Thoracic aorta (tissue), 2 donors: Measurements from ENCODE around the gene TGM4. TPM values are rescaled to one million over a fixed set of nuclear protein-coding genes. Genes with fewer than 3 reads are reported as not detected.

Source experiments
- ATAC-seq: fragments of 150-250 bp; one replicate; pipeline ENCODE4 v1.8.0; 2017; ENCODE audit warnings: low read depth; ENCODE audit not compliant: insufficient number of reproducible peaks, low FRiP score
- DNase-seq: peaks from one replicate; pipeline ENCODE4 v3.0.0-alpha.2; 2020; ENCODE audit warnings: low spot score
- H3K27ac ChIP-seq, 2 donors: fragments of 200-600 bp; sonication (generic); 1 replicate in 1 of 2; 2 replicates in 1 of 2; pipeline ENCODE4 v1.5.1; 2016; ENCODE audit warnings: mild to moderate bottlenecking in 2 of 2, moderate library complexity in 2 of 2
- H3K27me3 ChIP-seq: fragments of 200-600 bp; sonication (generic); replicated peaks from 2 replicates; pipeline ENCODE4 v1.6.0; 2016; ENCODE audit warnings: mild to moderate bottlenecking; ENCODE audit not compliant: insufficient read depth
- H3K36me3 ChIP-seq: fragments of 200-600 bp; sonication (generic); one replicate; pipeline ENCODE4 v1.5.1; 2016
- H3K4me1 ChIP-seq, 2 donors: fragments of 200-600 bp; sonication (generic); 1 replicate in 1 of 2; 2 replicates in 1 of 2; pipeline versions ENCODE4 v1.5.1 to v1.6.0; 2016; ENCODE audit warnings: low read depth in 2 of 2, mild to moderate bottlenecking in 1 of 2; ENCODE audit not compliant: control insufficient read depth in 1 of 2
- H3K4me3 ChIP-seq: fragments of 200-600 bp; sonication (generic); 2 replicates; pipeline ENCODE4 v1.5.1; 2016; ENCODE audit warnings: mild to moderate bottlenecking
- H3K9me3 ChIP-seq: fragments of 200-600 bp; sonication (generic); 2 replicates; pipeline ENCODE4 v1.5.1; 2016
- CTCF ChIP-seq: fragments of 200-600 bp; sonication (generic); IDR thresholded peaks from one replicate; pipeline ENCODE4 v1.5.1; 2019; ENCODE audit warnings: antibody characterized with exemption
- total RNA-seq, 2 donors: library from RNA; depleted of rRNA; stranded (reverse); fragments of >200 nt; gene quantifications; one replicate each; pipeline versions ENCODE4 v1.1.0 to v1.2.3, GENCODE V29; 2016

The TGM4 gene
- total RNA-seq, 2 donors from 2014 or later = not detected

GRCh38 chr3:44887101-44887500 is 12.7 kb downstream of the TGM4 start:
- H3K36me3 ChIP-seq = no peaks in the 10 kb centered on the region
- DNase-seq (no peak), ATAC-seq (no peak)
- H3K4me1 ChIP-seq = peaks cover 17 to 20% of the 10 kb centered on the region in 2 donors
- no peak overlapping the region for H3K4me3 ChIP-seq
- no peak overlapping the region for H3K27ac ChIP-seq
- no peaks in the 10 kb centered on the region for H3K9me3 ChIP-seq
- no peak for TF ChIP-seq CTCF
- no peaks in the 10 kb centered on the region for H3K27me3 ChIP-seq

DNA sequence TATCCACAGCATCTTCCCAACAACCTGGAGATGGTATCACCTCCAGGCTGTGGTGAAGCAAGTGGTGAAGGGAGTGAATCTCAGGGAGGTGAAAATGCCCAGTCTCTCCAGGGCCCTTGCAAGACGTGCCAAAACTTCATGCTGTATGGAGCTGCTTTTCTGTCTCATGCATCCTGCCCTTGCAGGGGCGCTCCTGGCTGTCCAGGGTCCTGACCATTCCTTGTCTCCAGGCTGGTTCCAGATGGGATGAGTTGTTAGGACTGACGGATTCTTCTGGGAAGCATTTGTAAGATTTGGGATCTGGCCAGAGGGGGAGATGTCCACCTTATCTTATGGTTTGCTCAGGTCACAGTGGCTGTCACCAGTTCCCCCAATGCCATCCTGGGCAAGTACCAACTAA is 15.8 kb downstream of the TGM4 start:
- no peak for TF ChIP-seq CTCF
- H3K4me1 ChIP-seq = peaks cover 2 to 10% of the 10 kb centered on the region in 2 donors
- no peak overlapping the region for H3K4me3 ChIP-seq
- ATAC-seq (no peak), DNase-seq (no peak)
- H3K9me3 ChIP-seq = no peaks in the 10 kb centered on the region
- H3K36me3 ChIP-seq = no peaks in the 10 kb centered on the region
- H3K27ac ChIP-seq = no peak overlapping the region
- H3K27me3 ChIP-seq = no peaks in the 10 kb centered on the region

DNA sequence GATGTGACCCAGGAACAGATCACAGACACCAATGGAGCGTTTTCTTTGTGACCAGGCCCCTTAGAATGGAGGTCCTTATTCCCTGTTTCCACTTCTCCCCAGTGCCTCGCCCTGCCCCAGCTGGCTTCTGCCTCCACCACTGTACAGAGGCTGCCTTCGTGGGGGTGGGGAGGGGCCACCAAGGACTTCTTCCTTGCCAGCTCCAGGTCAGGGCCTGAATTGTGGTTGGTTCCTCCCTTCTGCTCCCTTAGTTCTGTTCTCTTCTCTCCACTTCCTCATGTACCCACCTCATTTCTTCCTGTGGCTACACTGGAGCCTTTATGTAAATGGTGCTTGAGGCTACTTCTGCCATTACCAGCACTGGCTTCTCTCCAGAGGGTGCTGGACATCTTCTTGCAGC is 16.4 kb downstream of the TGM4 start:
- no peak overlapping the region for H3K27ac ChIP-seq
- H3K36me3 ChIP-seq = no peaks in the 10 kb centered on the region
- no peaks in the 10 kb centered on the region for H3K27me3 ChIP-seq
- peaks cover 0 to 4% of the 10 kb centered on the region in 2 donors for H3K4me1 ChIP-seq
- DNase-seq (no peak), ATAC-seq (no peak)
- TF ChIP-seq CTCF = no peak
- H3K9me3 ChIP-seq = no peaks in the 10 kb centered on the region
- H3K4me3 ChIP-seq = no peak overlapping the region

DNA sequence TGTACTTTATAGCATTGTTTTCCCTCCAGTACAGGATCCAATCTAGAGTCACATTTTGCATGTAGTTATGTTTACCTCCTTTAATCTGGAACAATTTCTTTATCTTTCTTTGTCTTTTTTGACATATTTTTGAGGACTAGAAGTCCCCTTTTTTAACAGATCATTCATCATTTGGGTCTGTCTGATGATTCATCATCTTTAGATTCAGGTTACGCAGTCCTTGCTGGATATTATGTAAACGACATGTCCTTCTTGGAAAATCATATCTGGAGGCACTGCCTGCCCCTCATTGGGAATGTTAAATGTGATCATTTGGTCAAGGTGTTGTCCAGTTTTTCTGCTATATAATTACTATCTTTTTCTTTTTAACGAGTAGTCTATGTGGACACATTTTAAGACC is 18.3 kb downstream of the TGM4 start:
- H3K9me3 ChIP-seq = no peaks in the 10 kb centered on the region
- no peak overlapping the region for H3K4me3 ChIP-seq
- H3K36me3 ChIP-seq = no peaks in the 10 kb centered on the region
- H3K4me1 ChIP-seq = no peaks in the 10 kb centered on the region
- TF ChIP-seq CTCF = no peak
- DNase-seq = no peak
- H3K27me3 ChIP-seq = no peaks in the 10 kb centered on the region
- no peak for ATAC-seq
- no peak overlapping the region for H3K27ac ChIP-seq

GRCh38 chr3:44893097-44893496 is 18.7 kb downstream of the TGM4 start:
- no peak overlapping the region for H3K4me3 ChIP-seq
- no peak for ATAC-seq

More at GRCh38 chr3:44893097-44893496, 18.7 kb downstream of the TGM4 start:
- no peaks in the 10 kb centered on the region for H3K9me3 ChIP-seq
- no peaks in the 10 kb centered on the region for H3K4me1 ChIP-seq
- TF ChIP-seq CTCF = no peak
- no peaks in the 10 kb centered on the region for H3K27me3 ChIP-seq
- H3K27ac ChIP-seq = no peak overlapping the region
- no peak for DNase-seq
- no peaks in the 10 kb centered on the region for H3K36me3 ChIP-seq
